ENCODE measurements around the gene HOTAIR. TPM values are rescaled to one million over a fixed set of nuclear protein-coding genes. Genes with fewer than 3 reads are reported as not detected.

Gene HOTAIR
- polyA plus RNA-seq, 1 donor, result 7.6 TPM

GRCh38 chr12:54011665-54012532, 37.1 kb upstream of the HOTAIR start:
- DNase-seq, result no peak

DNA sequence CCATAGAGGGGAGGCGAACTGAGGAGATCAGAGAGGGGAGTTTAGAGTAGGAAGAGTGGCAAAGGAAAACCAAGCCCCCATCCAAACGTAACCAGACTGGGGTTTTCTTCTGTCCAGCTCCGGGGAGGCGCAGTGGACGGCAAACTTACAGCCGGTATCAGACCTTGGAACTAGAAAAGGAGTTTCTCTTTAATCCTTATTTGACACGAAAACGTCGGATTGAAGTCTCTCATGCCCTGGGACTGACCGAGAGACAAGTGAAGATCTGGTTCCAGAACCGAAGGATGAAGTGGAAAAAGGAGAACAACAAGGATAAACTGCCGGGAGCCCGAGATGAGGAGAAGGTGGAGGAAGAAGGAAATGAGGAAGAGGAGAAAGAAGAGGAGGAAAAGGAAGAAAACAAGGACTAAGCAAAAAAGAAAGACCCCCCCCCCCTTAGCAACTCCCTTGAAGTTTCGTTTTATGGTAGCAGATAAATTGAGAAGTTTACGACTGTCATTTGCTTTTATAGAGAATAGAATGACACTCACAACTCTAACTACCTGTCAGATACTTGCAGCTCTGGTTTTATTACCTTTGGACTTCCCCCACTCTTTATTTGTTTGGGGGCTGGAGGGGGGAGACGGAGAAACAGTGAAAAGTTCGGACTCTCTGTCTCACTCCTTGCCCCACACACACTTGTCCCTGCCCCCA, 36.4 kb upstream of the HOTAIR start:
- no peak for DNase-seq

DNA sequence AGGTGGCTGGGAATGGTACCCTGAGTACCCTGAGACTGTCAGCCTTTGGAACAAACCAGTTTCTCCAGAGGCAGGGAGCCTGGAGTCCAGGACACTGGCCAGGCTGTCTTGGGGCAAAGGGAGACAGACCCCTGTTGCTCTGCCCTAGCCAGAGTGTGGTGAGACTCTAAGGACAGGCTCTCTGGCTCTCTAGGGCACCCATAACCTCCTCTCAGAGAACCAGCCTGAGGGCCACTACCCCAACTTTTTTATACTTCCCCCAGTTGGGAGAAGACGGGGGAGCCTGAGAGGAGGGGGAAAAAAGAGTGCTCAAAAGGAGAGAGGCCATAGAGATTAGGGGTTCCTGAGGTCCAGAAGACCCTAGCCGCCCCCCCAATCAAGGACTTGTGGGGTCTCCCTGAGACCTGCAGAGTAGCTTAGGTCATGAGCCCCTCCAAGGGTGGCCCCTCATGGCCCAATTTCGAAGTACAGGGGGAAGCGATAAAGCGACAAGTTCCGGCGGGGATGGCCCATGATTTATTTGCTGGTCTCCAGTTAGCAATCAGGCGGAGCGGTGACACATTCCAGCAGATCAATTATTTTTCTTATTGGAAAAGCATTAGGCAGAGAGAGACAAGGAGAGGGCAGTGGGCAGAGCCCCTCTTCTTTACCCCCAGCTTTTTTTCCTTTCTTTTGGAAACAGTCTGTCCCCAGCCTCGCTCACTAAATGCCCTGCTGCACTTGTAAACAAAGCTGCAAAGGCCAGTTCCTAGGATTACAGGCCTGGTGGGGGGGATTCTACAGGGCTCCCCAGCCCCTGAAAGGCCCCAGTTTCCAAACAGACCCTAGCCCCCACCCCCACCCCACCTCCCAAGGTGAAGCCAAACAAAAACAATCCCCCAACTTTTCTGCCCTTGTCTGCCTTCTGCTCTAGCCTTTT, 35.6 kb upstream of the HOTAIR start:
- DNase-seq, result no peak

- DNase-seq, result no peak
Measured at GRCh38 chr12:54009171-54010052, 34.7 kb upstream of the HOTAIR start.

GRCh38 chr12:54008260-54008552, 33.5 kb upstream of the HOTAIR start:
- DNase-seq, result no peak

- no peak for DNase-seq
Measured at GRCh38 chr12:54007538-54008259, 32.9 kb upstream of the HOTAIR start.

DNA sequence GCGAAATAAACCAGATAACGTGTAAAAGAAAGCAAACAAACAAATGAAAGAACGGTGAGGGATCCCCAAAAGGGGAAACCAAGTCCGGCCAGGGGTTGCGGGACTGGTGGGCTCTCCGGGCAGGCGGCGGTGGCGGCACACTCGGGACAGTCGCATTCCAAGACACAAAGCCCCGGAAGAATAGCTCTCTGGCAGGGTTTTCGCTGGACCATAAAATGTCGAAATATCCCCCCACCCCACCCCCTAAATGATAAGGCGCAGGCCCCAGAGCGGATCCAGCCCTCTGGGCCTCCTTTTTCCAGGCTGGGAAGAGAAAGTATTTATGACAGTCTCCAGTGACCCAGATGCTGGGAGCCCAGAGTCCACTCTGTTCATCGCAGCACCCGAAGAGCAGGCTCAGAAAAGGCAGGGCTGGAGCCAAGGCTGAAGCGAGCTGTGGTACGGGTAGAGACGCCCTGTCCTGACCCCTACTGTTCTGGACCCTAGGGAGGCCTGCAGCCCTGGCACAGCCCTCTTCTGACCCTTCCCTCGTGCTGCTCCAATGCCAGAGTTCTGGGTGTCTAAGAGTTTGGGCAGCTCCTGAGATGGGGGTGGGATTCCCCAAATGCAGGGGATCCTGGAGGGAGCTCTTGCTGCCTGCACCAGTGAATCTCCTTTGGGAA, 31.9 kb upstream of the HOTAIR start:
- no peak for DNase-seq

DNA sequence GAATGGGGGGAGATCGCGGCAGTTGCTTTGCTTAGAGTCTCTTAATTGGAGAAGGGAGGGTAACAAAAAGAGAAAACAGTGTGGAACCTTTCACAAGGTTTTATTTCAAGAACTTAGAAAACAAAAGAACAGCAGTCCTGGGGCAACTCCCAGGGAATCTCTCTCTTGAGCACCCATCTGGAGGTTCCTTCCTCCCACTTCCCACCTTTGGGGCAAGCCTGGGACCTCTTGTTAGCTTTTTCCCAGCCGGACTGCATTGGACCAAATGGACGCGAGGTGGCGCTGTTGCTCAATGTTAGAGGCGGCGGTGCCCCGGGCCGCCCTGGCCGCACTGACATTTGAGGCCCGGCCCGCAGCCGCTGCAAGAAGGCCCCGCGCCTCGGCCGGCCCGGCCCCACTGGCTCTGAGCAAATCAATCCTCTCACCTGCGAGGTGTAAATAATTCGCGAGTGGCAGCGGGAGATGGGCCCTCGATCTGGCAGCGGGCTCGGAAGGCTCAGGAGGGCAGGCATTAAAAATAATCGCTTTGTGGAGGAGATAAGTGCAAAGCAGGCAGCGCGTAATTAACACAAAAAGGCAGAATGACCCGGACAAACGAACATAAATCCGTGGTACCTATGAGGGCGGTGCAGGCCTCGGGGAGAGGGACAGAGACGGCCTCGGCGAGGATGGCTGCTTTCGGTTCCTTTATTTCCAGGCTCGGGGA, 31.3 kb upstream of the HOTAIR start:
- DNase-seq, result peak; percentile 92

DNA sequence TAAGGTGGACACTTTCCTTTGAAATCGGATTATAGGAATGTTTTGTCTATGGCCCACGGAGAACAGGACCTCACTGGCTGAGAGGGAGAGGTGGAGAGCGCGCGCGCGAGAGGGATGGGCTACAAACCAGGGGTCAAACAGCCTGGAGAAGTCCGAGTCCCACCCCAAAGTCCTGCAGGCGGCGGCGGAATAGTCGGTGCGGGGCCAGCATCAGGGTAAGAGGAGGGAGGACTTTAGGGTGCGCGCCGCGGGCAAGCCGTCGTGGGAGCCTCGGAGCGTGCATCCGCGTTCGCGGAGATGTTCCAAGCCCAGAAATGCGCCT, 30.7 kb upstream of the HOTAIR start:
- no peak for DNase-seq

GRCh38 chr12:54004841-54005530, 30.2 kb upstream of the HOTAIR start:
- DNase-seq, result no peak

DNA sequence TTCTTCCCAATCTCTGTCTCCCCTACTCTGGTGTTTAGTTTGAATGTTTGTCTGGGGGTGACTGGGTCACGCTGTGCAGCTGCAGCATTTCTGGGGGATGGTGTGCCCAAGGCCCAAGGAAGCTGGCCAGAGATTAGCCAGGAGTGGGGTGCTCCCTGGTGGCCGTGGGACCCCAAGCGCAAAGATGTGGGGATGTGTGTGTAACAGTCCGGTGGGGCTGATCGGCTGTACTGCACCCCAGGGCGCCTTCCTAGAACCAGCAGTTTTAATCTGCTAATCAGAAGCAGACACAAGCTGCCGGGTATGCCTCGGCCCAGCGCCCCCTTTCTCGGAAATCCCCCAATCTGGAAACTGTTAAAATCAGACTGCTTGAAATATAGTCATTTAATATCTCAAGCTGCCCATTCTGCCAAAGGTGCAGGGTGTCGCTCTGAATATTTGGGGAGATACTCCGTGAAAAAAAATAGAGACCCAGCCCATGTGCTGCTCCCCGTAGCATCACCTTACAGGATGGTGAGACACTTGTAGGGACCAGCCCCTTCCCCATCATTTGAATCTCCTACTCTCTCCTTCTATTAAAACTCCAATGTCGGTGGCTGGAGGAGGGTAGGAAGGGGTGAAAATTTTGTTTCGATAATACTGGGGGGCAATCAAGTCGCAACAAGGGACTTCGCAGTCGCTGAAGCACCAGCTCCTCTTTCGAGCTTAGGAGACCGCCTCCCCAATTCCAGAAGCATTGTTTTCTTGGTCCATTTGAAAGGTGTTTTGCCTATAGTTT, 29.5 kb upstream of the HOTAIR start:
- no peak for DNase-seq

- no peak for DNase-seq
Measured at GRCh38 chr12:54003625-54004024, 28.9 kb upstream of the HOTAIR start.

- DNase-seq, result no peak
Measured at GRCh38 chr12:54002915-54003389, 28.2 kb upstream of the HOTAIR start.

GRCh38 chr12:54002278-54002914, 27.6 kb upstream of the HOTAIR start:
- no peak for DNase-seq

- DNase-seq, result no peak
Measured at GRCh38 chr12:54001283-54002187, 26.8 kb upstream of the HOTAIR start.

GRCh38 chr12:54000116-54001114, 25.7 kb upstream of the HOTAIR start, which contains the start of gene HOXC9:
HOXC9 (plus strand) TSS chr12:54000161; CDS start chr12:54000189, 28 bp downstream.
- no peak for DNase-seq
